Activated naive CD4-positive, alpha-beta T cell treated with anti-CD3 and anti-CD28 coated beads, Interleukin-2, amount 50 U/mL, for 72 hours (primary cell): ENCODE data around the gene AAMDC. TPM values are rescaled to one million over a fixed set of nuclear protein-coding genes. Genes with fewer than 3 reads are reported as not detected.
"Not testable (repeated sequence)": the region's sequence is repeated elsewhere in the genome, so short reads cannot be mapped to it uniquely, and the experiment has no call there.

Experiments used
- ATAC-seq, 2 donors: fragments of 150-1000 bp; cut with Tn5 transposase; 2 replicates each; pipeline ENCODE4 v1.10.0; 2021; ENCODE audit warnings: mild to moderate bottlenecking in 2 of 2, moderate library complexity in 2 of 2
- DNase-seq, 2 donors: peaks; one replicate each; pipeline ENCODE4 v3.0.0; 2021 to 2022; ENCODE audit warnings: low spot score in 2 of 2
- H3K27ac Mint-ChIP-seq, 2 donors: one replicate each; pipeline ENCODE4 v1.8.0; 2022; ENCODE audit warnings: mild to moderate bottlenecking in 2 of 2, mixed read lengths in 2 of 2
- H3K36me3 Mint-ChIP-seq, 2 donors: one replicate each; pipeline ENCODE4 v1.8.0; 2022; ENCODE audit warnings: mixed read lengths in 2 of 2
- H3K9me3 Mint-ChIP-seq, 2 donors: one replicate each; pipeline ENCODE4 v1.8.0; 2022; ENCODE audit warnings: mixed read lengths in 2 of 2
- total RNA-seq, 2 donors: library from RNA; stranded (reverse); gene quantifications; one replicate each; pipeline ENCODE4 v1.2.3, GENCODE V29; 2022

Gene AAMDC
- total RNA-seq, 2 donors from 2014 or later: 6.4 to 7.8 TPM

DNA sequence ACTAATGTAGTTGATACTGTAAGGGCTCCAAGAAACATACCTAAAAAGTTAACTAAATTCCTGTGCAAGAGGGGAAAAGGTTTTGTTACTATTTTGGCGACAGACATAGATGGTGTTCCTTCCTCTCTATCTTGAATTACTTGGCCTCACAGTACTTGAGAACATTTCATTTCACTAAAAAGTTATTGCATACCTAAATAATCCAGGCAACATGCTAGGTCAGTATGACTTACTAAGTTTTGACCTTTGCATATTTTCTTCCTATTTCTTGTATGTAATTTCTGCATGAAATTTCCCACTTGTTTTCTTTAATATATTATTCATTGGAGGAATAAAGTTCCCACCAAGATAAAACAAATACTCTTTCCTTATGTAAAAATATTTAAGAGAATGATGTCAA lies 74.0 kb downstream of the AAMDC start:
- H3K27ac Mint-ChIP-seq, H3K9me3 Mint-ChIP-seq, DNase-seq, ATAC-seq: not testable (repeated sequence)
- peaks cover 9 to 18% of the 10 kb centered on the region in 2 donors for H3K36me3 Mint-ChIP-seq

GRCh38 chr11:77908835-77909234 lies 87.9 kb downstream of the AAMDC start:
- Mint-ChIP-seq H3K27ac (no peak overlapping the region), H3K9me3 (no peaks in the 10 kb centered on the region), H3K36me3 (peaks cover 0 to 9% of the 10 kb centered on the region in 2 donors)
- ATAC-seq (no peak), DNase-seq (no peak)

DNA sequence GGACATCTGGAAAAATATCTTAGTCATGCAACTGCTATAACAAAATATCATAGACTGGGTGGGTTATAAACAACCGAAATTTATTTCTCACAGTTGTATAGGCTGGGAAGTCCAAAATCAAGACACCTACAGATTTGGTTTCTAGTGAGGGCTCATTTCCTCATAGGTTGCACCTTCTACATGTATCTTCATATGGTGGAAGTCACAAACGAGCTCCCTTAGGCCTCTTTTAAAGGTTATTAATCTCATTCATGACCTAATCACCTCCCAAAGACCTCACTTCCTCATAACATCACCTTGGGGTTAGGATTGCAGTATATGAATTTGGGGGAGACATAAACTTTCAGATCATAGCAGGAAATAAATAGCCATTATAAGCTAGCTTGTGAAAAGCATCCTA lies 88.3 kb downstream of the AAMDC start:
- Mint-ChIP-seq H3K9me3 (no peaks in the 10 kb centered on the region), H3K36me3 (peaks cover 0 to 6% of the 10 kb centered on the region in 2 donors), H3K27ac (peak overlapping the region in 1 of 2 donors; percentile 37)
- no peak for DNase-seq
- no peak for ATAC-seq

GRCh38 chr11:77910828-77911227 lies 89.9 kb downstream of the AAMDC start:
- H3K36me3 Mint-ChIP-seq, ATAC-seq, H3K27ac Mint-ChIP-seq, H3K9me3 Mint-ChIP-seq, DNase-seq: not testable (repeated sequence)

GRCh38 chr11:77913608-77914306 lies 92.8 kb downstream of the AAMDC start:
- ATAC-seq, H3K9me3 Mint-ChIP-seq, DNase-seq: not testable (repeated sequence)
- H3K27ac Mint-ChIP-seq: peak overlapping the region in 1 of 2 donors; percentile 14
- peaks cover 0 to 13% of the 10 kb centered on the region in 2 donors for H3K36me3 Mint-ChIP-seq

DNA sequence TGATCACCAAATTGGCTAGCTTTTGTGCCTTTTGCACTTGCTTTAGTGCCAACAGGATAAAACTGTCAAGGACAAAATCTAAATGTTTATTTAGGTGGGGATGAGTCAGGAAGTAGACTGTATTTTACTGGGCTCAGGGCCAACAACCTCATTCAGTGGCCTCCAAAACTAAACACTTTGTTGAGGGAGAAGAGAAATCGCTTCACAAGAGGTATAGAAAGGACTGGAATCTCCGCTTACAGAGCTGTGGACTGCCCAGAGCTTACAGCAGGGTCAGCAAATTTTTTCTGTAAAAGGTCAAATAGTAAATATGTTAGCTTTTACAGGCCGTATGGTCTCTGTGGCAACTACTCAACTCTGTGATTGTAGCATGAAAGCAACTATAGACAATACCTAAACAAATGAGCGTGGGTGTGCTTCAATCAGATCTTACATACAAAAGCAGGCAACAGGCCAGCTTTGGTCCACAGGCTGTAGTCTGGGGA lies 93.4 kb downstream of the AAMDC start:
- Mint-ChIP-seq H3K36me3 (peaks cover 0 to 13% of the 10 kb centered on the region in 2 donors), H3K27ac (peak overlapping the region in 1 of 2 donors; percentile 14)
- not testable (repeated sequence) for DNase-seq, ATAC-seq, H3K9me3 Mint-ChIP-seq

GRCh38 chr11:77917713-77918112 lies 96.8 kb downstream of the AAMDC start:
- H3K36me3 Mint-ChIP-seq, H3K27ac Mint-ChIP-seq, DNase-seq, ATAC-seq, H3K9me3 Mint-ChIP-seq: not testable (repeated sequence)

Other genes starting within 250 kb of the AAMDC start
- under 1 TPM; 0.09 to 0.19 TPM for gene AQP11, start 231.2 kb upstream of the AAMDC start, total RNA-seq
- 100 to 1,000 TPM; 134 to 201 TPM for gene CLNS1A, start 183.3 kb upstream of the AAMDC start, total RNA-seq
- 10 to 100 TPM; 51.2 to 65.3 TPM for gene RSF1, start 422 bp upstream of the AAMDC start, total RNA-seq
- gene INTS4, start 173.5 kb downstream of the AAMDC start, total RNA-seq: 10 to 100 TPM; 48.6 to 72.7 TPM
- under 1 TPM; 0.19 to 0.23 TPM for gene KCTD14, start 202.1 kb downstream of the AAMDC start, total RNA-seq
- gene THRSP, start 242.7 kb downstream of the AAMDC start, total RNA-seq: not detected